Cardiac septum (tissue), 1 donor: ENCODE measurements around the gene MYG1. TPM values are rescaled to one million over a fixed set of nuclear protein-coding genes. Genes with fewer than 3 reads are reported as not detected.
"Not testable (repeated sequence)": the region's sequence is repeated elsewhere in the genome, so short reads cannot be mapped to it uniquely, and the experiment has no call there.

Experiments
- DNase-seq: peaks from one replicate; pipeline ENCODE4 v3.0.0-alpha.2; 2020; ENCODE audit warnings: low spot score
- intact Hi-C: fragments of 100-400 bp; cut with DNase I; formaldehyde crosslinking; loops from one replicate; pipeline ENCODE4 v1.14.0; 2022
- total RNA-seq: library from RNA; stranded (reverse); fragmentation: NEBNext Ultra II Directional; extraction: Animal tissue kit (Norgen Biotek cat#: 25700); gene quantifications from one replicate; pipeline ENCODE4 v1.2.1, GENCODE V29; 2021
- donor health status: DM: no; HTN: no; CAD: no.

Gene MYG1
- total RNA-seq, 1 donor from 2014 or later: 29.5 TPM

DNA sequence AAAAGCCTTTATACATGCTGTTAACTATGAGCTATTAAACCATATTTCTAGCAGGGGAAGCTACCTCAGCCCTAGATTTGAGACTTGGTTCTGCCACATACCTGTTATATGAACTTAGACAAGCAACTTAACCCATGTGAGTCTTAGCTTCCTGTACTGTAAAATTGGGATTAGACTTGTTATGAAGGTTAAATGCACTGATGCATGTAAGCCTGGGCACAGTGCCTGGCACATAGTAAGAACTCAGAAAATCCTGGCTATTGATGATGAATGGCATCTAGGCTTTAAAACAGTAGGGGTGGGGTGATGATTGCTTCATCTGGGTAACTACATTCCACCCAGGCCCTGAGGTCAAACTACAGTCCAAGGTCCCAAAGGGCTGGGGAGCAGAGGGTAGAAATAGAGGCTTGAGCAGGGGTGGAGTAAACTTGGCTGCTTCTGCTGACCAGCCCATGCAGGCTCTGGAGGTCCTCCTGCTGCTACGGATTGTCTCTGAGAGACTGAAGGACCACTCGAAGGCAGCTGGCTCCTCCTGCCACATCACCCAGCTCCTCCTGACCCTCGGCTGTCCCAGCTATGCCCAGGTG lies 20.1 kb upstream of the MYG1 start:
- intact Hi-C loops: no loop called here
- DNase-seq: no peak

DNA sequence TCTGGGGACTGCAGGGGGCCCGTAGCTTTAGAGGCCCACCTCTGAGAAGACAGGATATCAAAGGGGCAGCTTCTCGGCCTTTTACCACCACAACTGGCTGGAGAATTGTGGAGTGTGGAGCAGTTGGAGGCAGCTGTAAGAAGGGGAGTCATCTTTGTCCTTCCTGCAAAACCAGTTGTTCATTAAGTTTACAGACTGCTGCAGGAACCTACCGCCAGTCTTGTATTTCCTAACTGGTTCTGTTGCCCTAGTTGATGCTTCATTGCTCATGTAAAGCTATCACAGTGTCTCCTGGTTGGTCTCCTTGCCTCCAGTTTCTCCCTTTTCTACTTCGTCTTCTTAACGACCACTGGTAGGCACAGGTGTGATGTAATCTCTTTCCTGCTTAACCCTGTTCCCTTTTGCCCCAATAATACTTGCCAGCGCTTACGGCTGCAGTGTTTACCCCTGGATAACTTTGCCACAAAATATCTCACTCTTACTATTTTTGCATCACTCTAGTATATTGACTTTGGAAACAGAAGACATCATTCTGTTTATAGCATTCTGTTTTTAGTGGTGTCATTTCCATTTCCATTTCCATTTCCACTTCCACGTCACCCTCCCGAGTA lies 19.5 kb upstream of the MYG1 start:
- intact Hi-C loops: no loop called here
- DNase-seq: no peak

DNA sequence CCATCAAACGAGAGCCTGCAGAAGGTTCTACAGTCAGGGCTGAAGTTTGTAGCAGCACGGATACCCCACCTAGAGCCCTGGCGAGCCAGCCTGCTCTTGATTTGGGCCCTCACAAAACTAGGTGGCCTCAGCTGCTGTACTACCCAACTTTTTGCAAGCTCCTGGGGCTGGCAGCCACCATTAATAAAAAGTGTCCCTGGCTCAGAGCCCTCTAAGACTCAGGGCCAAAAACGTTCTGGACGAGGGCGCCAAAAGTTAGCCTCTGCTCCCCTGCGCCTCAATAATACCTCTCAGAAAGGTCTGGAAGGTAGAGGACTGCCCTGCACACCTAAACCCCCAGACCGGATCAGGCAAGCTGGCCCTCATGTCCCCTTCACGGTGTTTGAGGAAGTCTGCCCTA lies 13.0 kb upstream of the MYG1 start:
- intact Hi-C loops: loop anchor here (1.0 to 5.0 kb wide), 2 partner anchors 34 to 73 kb away; a partner anchor contains a TSS
- no peak for DNase-seq

DNA sequence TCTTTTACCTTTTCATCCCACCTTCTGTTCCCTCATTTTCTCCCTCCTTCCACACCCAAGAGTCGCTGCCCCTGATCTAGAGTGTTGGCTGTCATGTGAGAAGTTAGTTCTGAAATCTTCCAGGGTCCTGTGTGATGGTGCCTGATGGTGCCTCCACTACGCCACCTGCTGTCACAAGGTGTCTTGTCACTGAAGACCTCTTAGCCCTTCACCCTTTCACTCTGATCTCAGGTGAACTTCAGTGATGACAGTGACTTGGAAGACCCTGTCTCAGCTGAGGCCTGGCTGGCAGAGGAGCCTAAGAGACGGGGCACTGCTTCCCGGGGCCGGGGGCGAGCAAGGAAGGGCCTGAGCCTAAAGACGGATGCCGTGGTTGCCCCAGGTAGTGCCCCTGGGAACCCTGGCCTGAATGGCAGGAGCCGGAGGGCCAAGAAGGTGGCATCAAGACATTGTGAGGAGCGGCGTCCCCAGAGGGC lies 11.7 kb upstream of the MYG1 start:
- intact Hi-C loops: loop anchor here (5.0 kb wide), 1 partner anchor 35 kb away; a partner anchor contains a TSS
- DNase-seq: peak; percentile 84

- DNase-seq: no peak
- intact Hi-C loops: loop anchor here (5.0 kb wide), 1 partner anchor 36 kb away; a partner anchor contains a TSS
These were observed 11.2 kb upstream of the MYG1 start for GRCh38 chr12:53288322-53288721.

GRCh38 chr12:53289891-53290290 lies 9.6 kb upstream of the MYG1 start:
- DNase-seq: no peak
- intact Hi-C loops: loop anchor here (5.0 kb wide), 1 partner anchor 38 kb away; a partner anchor contains a TSS

- intact Hi-C loops: no loop called here
- DNase-seq: no peak
These were observed 8.8 kb upstream of the MYG1 start for GRCh38 chr12:53290661-53291060.

DNA sequence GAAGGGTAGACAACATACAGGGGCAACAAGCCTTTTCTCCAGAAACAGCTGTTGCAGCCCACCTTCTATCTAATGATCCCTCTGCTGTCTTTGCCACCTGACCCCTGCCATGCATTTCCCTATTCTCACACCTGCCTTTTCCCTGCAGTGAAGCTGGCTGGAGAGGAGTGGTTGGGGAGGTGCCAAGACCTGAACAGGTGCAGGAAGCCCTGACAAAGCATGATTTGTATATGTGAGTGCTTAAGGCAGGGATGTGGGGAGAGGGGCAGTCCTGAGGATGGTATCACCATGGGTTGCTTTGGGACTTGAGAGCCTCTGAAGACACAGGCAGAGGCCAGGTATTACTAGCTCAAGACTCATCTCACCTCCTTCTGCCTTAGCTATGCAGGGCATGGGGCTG lies 7.1 kb upstream of the MYG1 start:
- DNase-seq: no peak
- intact Hi-C loops: no loop called here

- intact Hi-C loops: loop anchor here (2.0 kb wide), 1 partner anchor 26 kb away; the partner anchor contains the start of gene AAAS
- peak; percentile 96 for DNase-seq
These were observed 4.2 kb upstream of the MYG1 start, which contains the start of gene PFDN5 for GRCh38 chr12:53295070-53295890. Gene PFDN5 (plus strand): TSS chr12:53295542. CDS start chr12:53295568, 26 bp downstream.

- DNase-seq: no peak
- intact Hi-C loops: loop anchor here (2.0 kb wide), 1 partner anchor 25 kb away; the partner anchor contains the start of gene AAAS
These were observed 3.6 kb upstream of the MYG1 start for GRCh38 chr12:53295891-53296219.

DNA sequence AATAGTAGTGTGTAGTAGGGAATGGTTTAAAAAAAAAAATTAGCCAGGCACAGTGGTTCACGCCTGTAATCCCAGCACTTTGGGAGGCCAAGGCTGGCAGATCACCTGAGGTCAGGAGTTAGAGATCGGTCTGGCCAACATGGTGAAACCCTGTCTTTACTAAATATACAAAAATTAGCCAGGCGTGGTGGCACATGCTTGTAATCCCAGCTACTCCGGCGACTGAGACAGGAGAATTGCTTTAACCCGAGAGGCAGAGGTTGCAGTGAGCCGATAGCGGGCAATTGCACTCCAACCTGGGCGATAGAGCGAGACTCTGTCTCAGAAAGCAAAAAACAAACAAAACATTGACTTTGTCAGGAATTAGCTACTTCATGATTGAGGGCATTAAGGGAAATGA lies 2.4 kb upstream of the MYG1 start:
- intact Hi-C loops, DNase-seq: not testable (repeated sequence)

DNA sequence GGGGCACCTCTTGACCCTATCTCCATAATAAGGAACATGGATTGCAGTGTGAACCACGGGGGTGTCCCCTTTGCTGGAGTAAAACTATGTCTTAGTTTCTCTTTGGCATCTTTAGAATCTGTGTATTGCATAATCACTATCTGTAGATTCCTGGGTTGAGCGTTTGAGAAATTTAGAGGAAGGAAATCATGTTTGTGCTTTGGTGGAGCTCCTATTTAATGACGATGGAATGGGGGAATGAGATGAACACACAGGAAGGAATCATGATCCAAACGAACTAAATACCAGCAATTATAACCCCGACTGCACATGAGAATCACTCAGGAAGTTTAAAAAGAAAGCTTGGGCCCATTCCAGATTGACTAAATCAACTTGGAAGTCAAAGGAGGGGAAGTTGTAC lies 1.3 kb upstream of the MYG1 start:
- intact Hi-C loops: no loop called here
- DNase-seq: no peak

GRCh38 chr12:53299101-53299453 lies 418 bp upstream of the MYG1 start:
- DNase-seq: no peak
- intact Hi-C loops: no loop called here

GRCh38 chr12:53300187-53300586 lies 692 bp downstream of the MYG1 start:
- DNase-seq: no peak
- intact Hi-C loops: no loop called here

GRCh38 chr12:53302903-53303302 lies 3.4 kb downstream of the MYG1 start:
- no peak for DNase-seq
- intact Hi-C loops: no loop called here

GRCh38 chr12:53306826-53307225 lies 7.3 kb downstream of the MYG1 start:
- intact Hi-C loops: no loop called here
- no peak for DNase-seq

DNA sequence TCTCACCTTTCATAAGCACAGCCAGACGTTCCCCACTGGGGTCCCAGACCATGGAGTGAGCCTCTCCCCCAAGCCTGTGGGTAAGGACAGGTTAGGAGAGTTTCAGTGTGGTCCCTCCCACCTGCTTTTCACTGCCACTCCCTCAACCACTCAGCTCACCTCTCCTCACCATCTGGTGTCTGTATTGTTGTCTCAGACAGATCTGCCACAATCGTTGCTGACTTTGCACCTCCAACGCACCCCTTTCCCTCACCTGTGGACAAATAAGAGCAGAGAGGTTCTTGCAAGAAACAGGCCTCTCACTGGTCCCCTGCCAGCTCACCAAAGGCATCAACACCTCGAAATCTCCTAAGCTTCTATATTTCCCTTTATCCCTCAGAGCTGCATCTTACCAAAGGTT lies 8.8 kb downstream of the MYG1 start:
- intact Hi-C loops: no loop called here
- no peak for DNase-seq

- DNase-seq: no peak
- intact Hi-C loops: no loop called here
These were observed 14.5 kb downstream of the MYG1 start for GRCh38 chr12:53313996-53314395.

DNA sequence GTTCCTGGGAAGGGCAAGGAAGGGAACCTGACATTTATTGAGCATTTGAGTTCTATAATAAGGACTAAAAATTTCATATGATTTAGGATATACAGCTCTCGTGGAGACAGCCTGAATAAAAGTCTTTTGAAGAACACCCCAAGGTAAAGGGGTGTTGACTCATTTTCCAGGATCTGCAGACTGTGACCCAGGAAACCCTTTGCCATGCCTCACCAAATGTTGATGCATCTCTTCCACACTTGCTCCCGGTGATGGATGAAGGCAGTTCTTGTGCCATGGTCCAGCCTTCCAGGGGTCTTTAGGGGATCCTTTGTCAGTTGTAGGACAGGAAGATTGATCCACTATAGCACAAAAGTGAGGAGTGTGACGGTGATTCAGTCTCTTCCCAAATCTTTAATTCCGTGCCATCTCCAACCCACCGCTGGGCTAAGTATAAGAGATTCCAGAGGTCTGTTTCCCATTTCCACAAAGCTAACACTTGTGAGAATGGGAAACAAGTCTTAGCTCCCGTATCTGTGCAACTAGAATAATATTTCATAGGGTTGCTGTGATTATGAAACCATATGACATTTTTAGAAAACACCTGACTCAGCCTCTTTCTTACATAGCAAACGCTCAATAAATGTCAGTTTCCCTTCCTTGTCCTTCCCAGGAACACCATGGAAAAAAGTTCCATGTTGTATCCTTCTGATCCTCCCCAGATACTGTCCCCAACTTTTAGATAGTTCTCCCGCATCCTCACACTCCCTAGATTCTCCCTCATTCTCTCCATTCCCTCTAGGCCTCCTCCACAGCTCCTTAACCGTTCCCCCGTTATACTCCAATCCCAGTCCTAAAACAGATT lies 21.1 kb downstream of the MYG1 start:
- intact Hi-C loops: loop anchor here (2.0 to 5.0 kb wide), 2 partner anchors 26 to 62 kb away; partner anchors contain the start of genes PFDN5 and SP1
- DNase-seq: no peak
